HG02840 (cell line): ENCODE measurements around the gene GCSAM.

ENCODE experiments used
- ATAC-seq: cut with Tn5 transposase; IDR thresholded peaks from one replicate; pipeline ENCODE4 v1.9.1; 2021; ENCODE audit warnings: mild to moderate bottlenecking, moderate library complexity, moderate number of reproducible peaks; ENCODE audit not compliant: unreplicated experiment, low FRiP score

GCSAM gene, protein sequence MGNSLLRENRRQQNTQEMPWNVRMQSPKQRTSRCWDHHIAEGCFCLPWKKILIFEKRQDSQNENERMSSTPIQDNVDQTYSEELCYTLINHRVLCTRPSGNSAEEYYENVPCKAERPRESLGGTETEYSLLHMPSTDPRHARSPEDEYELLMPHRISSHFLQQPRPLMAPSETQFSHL

DNA sequence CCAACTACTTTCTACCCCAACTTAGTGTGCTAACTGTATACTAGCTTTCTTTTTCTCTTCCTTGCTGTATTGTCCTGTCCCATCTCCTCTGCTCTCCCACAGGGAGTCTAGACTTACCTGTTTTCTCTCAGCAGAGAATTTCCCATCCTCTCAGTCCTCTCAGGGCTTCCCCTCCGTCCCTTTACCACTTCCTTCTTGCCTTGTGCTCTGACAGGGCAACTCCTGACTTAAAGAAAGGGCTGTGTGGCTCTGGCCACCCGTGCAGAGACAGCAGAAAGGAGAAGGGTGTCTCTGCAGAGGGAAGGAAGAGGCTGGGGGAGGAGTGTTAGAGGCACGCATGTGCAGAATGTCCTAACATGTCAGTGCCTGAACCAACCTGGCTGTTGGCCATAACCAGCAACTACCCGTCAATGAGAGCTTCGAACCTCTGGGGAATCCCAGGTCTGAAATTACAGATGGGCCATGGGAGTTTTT, at the start of gene GCSAM:
Gene GCSAM (minus strand): TSS at position 274 of the 474 bp plus-strand sequence. CDS start 128 bp downstream, at position 146.
- ATAC-seq: peak; percentile 77

DNA sequence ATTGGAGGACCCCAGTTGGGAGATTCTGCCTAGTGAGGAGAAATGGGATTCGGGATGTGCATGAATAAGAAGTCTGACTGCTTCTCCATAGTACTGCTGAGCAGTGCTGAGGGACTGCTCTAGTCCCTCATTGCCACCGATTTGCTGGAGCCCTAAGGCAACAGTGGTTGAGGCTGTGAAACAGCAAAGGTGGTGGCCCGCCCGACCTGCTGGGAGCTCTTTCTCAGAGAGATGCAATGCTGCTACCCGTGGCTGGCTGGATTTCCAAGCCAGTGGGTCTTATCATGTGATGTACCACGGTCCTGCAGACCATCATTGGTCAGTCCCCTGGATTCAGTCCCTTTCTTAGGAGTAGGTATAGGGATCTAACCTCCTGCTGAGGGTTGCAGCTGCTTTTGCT, 42.6 kb upstream of the GCSAM start:
- ATAC-seq: no peak

- no peak for ATAC-seq
These were observed 42.0 kb upstream of the GCSAM start for GRCh38 chr3:112175037-112175436.

GRCh38 chr3:112171144-112171543, 38.1 kb upstream of the GCSAM start:
- ATAC-seq: no peak

- no peak for ATAC-seq
These were observed 37.0 kb upstream of the GCSAM start for GRCh38 chr3:112170046-112170445.

DNA sequence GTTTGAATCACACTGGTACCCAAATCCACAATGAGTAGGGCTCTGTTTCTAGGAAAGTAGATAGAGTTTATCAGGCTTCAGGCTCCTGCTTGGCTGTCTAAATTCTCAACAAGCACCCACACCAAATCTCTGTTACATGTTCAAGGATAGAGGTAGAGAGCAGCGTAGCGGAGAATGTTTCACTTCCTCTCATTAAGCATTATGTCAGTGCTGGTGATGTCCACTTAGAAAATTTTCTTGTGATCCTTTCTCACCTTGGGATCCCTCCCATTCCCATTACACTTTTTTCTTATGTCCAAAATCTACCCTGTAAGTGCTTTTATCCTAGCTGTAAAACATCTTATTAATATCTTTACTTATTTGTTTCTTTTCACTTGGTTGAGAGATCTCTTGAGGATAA, 34.7 kb upstream of the GCSAM start:
- ATAC-seq: no peak

- ATAC-seq: no peak
These were observed 16.1 kb upstream of the GCSAM start for GRCh38 chr3:112149136-112149535.

GRCh38 chr3:112143689-112144088, 10.6 kb upstream of the GCSAM start:
- ATAC-seq: no peak

- no peak for ATAC-seq
These were observed 10.2 kb upstream of the GCSAM start for GRCh38 chr3:112143251-112143650.

- ATAC-seq: no peak
These were observed 8.2 kb upstream of the GCSAM start for GRCh38 chr3:112141293-112141692.

GRCh38 chr3:112140584-112140983, 7.5 kb upstream of the GCSAM start:
- ATAC-seq: no peak

- no peak for ATAC-seq
These were observed 5.3 kb upstream of the GCSAM start for GRCh38 chr3:112138219-112138969.

DNA sequence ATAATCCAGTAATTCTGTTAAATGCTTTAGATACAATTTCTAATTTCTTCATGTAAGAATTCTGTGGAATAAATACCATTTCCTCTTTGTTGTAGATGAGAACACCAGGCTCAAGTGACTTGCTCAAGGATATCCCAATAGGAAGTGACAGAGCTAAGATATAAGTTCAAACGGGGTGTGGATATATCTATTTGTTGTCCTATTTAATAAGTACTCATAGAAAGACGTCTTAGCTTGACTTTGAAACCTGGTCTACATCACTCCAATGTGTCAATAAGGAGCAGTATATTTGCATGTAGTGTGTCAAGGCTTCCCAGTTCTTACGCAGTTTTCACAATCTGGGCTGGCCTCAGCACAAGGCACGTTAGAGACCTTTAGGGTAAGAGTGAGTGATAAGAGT, 4.7 kb upstream of the GCSAM start:
- no peak for ATAC-seq

GRCh38 chr3:112136959-112137693, 4.1 kb upstream of the GCSAM start:
- no peak for ATAC-seq

DNA sequence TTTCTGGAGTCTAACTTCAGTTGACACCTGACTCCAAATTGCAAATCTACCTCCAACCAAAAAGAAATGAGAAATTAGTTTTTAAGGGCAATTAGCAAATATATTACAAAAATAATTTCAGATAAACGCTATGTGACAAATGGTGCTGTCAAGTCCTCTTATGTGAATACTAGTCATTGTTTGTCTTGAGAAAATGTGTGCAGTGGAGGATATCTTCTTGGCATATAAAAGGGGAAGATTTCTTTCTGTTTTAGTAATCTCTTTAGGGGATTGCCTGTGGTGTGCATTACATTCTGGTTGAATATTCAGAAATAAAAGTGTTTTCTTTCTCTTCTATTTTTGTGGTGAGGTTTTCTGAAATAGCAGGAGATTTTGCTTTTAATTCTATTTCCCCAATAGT, 3.0 kb upstream of the GCSAM start:
- no peak for ATAC-seq

DNA sequence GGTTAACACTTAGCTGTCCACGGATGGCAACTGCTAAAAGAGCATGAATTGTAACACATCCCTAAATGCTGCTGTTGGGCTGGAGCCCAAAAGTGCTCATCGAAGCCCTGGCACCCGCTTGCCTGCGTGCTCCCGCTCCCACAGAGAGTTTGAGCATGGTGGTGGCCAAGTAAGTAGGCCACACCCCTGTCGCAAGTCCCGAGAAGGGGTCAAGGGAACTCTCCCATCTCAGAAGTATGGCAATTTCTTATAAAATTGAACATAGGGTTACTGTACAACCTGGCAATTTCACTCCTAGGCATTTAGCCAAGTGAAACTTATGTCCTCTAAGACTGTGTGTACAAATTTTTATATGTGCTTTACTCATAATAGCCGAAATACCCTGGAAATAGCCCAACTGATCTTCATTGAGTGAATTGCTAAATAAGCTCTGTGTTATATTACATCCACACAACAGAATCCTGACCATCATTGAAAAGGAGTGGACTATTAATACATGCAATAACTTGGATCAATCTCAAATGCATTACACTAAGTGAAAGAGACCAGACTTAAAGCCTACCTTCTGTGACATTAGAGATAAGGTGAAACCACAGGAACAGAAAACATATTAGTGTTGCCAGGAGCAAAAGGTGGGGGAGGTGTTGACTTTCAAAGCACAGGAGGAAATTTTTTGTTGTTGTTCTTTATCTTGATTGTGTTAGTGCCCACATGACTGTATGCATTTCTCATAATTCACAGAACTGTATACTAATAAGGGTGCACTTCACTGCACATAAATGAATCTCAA, 1.5 kb upstream of the GCSAM start:
- no peak for ATAC-seq

DNA sequence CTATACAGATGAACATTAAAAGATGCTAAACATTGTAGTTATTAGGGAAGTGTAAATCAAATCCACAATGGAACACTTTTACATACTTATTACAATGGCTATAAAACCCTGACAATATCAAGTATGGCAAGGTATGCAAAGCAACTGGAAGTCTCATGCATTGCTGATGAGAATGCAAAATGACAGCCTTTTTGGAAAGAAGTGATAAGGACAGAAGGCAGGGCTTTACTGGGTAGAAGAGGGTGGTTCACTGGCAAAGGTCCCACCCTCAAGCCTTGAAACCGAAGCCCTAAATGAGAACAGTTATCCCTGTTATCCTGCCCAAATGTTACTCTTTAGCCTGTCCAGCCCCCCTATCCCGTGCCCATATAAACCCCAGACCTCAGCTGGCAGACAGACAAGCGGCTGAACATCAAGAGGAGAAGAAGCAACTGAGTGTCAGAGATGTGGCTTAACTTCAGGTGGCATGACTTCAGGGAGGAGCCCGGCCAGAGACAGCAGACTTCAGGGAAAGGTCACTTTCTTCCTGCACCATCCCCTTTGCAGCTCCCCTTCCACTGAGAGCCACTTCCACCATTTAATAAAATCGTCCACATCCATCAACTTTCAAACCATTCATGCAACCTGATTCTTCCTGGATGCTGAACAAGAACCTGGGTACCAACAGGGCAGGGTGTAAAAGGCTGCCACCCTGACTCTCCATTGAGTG, 732 bp upstream of the GCSAM start:
- ATAC-seq: no peak

DNA sequence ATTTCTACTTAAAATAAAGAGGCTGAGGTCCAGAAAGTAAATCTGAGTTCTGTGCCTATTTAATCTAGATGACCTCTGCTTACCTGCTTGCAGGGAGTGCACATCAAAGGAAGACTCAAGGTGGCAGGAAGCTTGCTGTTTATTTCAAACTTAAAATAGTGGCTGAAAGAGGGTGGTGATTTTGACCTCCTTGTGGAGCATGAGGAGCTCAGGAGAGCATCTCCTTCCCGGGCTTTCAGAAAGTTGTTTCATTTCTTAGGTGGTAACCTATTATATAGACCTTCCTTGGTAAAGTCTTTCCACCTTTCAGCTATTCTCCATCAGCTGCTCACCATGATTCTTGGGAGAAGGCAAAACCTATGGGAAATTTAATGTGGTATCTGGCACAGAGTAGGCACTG, 494 bp downstream of the GCSAM start:
- ATAC-seq: no peak

GRCh38 chr3:112132088-112132487, 960 bp downstream of the GCSAM start:
- no peak for ATAC-seq

DNA sequence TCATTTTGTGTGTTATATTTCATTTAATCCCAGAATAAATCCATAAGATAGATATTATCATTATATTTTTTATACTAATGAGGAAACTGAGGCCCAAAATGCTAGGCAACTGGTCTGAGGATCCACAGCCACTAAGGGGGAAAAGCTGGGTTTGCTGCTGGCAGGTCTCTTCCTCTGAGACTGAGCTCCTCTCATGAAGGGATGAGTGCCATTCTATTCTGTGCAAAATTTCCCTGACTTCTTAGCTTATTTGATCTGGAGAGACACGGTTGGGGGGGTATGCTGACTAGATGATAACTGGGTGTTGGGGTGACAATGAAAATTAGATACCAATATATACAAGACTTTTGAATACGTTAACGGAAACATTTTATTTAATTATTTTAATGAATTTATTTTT, 1.9 kb downstream of the GCSAM start:
- ATAC-seq: no peak
